Naive thymus-derived CD4-positive, alpha-beta T cell (primary cell): ENCODE measurements around the gene GALNT4. TPM values are rescaled to one million over a fixed set of nuclear protein-coding genes. Genes with fewer than 3 reads are reported as not detected.

Source experiments
- ATAC-seq: fragments of 150-1000 bp; cut with Tn5 transposase; 2 replicates; pipeline ENCODE4 v1.10.0; 2021; ENCODE audit warnings: mild to moderate bottlenecking, moderate library complexity
- CTCF ChIA-PET: fragments of 350-600 bp; sonication (Branson Sonifier 250); formaldehyde crosslinking; loops from one replicate; lab custom pipeline; 2021; ENCODE audit warnings: antibody characterized with exemption; lab: Charles Lee
- POLR2A ChIA-PET: fragments of 350-600 bp; sonication (Branson Sonifier 250); formaldehyde crosslinking; loops from one replicate; lab custom pipeline; 2021; ENCODE audit warnings: antibody characterized with exemption, inconsistent platforms; lab: Charles Lee
- DNase-seq, 9 donors: peaks; one replicate each; pipeline versions ENCODE4 v3.0.0 to v3.0.0-alpha.2; 2020 to 2022; ENCODE audit warnings: mixed read lengths in 1 of 9
- H3K27ac ChIP-seq: one replicate; pipeline ENCODE4 v1.7.0; 2013; ENCODE audit warnings: mild to moderate bottlenecking, low read depth, low read length, moderate library complexity
- H3K27me3 ChIP-seq, 2 donors: one replicate each; pipeline ENCODE4 v1.7.0; 2013; ENCODE audit warnings: low read length in 2 of 2, mild to moderate bottlenecking in 2 of 2, moderate library complexity in 2 of 2; ENCODE audit not compliant: control insufficient read depth in 2 of 2, insufficient read depth in 2 of 2
- H3K36me3 ChIP-seq, 3 experiments: 1 replicate in 2 of 3; 2 replicates in 1 of 3; pipeline ENCODE4 v1.7.0; 2013; ENCODE audit warnings: low read length in 3 of 3, mild to moderate bottlenecking in 3 of 3, moderate library complexity in 1 of 3; ENCODE audit not compliant: insufficient read depth in 3 of 3, control insufficient read depth in 2 of 3
- H3K4me1 ChIP-seq, 2 donors: one replicate each; pipeline ENCODE4 v1.7.0; 2013; ENCODE audit warnings: low read length in 2 of 2, mild to moderate bottlenecking in 2 of 2, moderate library complexity in 1 of 2; ENCODE audit not compliant: control insufficient read depth in 2 of 2, insufficient read depth in 2 of 2
- H3K4me3 ChIP-seq: 2 replicates; pipeline ENCODE4 v1.7.0; 2013; ENCODE audit warnings: mild to moderate bottlenecking, low read length
- H3K9me3 ChIP-seq, 3 experiments: 1 replicate in 2 of 3; 2 replicates in 1 of 3; pipeline ENCODE4 v1.7.0; 2013; ENCODE audit warnings: low read length in 3 of 3; ENCODE audit not compliant: control insufficient read depth in 2 of 3
- H3K27ac Mint-ChIP-seq, 9 donors: one replicate each; pipeline ENCODE4 v1.8.0; 2020 to 2022; ENCODE audit warnings: mixed read lengths in 9 of 9, mild to moderate bottlenecking in 8 of 9, moderate library complexity in 5 of 9, inconsistent platforms in 2 of 9
- H3K27me3 Mint-ChIP-seq, 5 donors: one replicate each; pipeline ENCODE4 v1.8.0; 2021 to 2022; ENCODE audit warnings: mixed read lengths in 5 of 5, mild to moderate bottlenecking in 1 of 5
- H3K36me3 Mint-ChIP-seq, 5 donors: one replicate each; pipeline ENCODE4 v1.8.0; 2020 to 2022; ENCODE audit warnings: mixed read lengths in 5 of 5, mild to moderate bottlenecking in 3 of 5, inconsistent platforms in 1 of 5
- H3K4me1 Mint-ChIP-seq, 7 donors: one replicate each; pipeline ENCODE4 v1.8.0; 2020 to 2022; ENCODE audit warnings: mixed read lengths in 7 of 7, mild to moderate bottlenecking in 3 of 7, inconsistent platforms in 1 of 7
- H3K4me3 Mint-ChIP-seq, 10 donors: one replicate each; pipeline ENCODE4 v1.8.0; 2020 to 2022; ENCODE audit warnings: mild to moderate bottlenecking in 10 of 10, mixed read lengths in 10 of 10, moderate library complexity in 6 of 10, inconsistent platforms in 2 of 10
- H3K9me3 Mint-ChIP-seq, 11 donors: one replicate each; pipeline ENCODE4 v1.8.0; 2020 to 2022; ENCODE audit warnings: mixed read lengths in 11 of 11, mild to moderate bottlenecking in 4 of 11, inconsistent platforms in 1 of 11, moderate library complexity in 1 of 11
- intact Hi-C, 2 donors: fragments of 100-400 bp; cut with micrococcal nuclease; formaldehyde crosslinking; loops; one replicate each; pipeline ENCODE4 v1.15.1; 2023
- polyA plus RNA-seq, 2 donors: library from polyadenylated mRNA; unstranded; fragments of 300-500 nt; fragmentation: Illumina TruSeq; gene quantifications; one replicate each; pipeline ENCODE4 v1.2.3, GENCODE V29; 2021
- total RNA-seq, 6 experiments: library from RNA in 5 of 6; stranded (reverse) in 5 of 6; gene quantifications; 1 replicate in 5 of 6; 2 replicates in 1 of 6; pipeline ENCODE4 v1.2.3 and lab custom pipeline; 2021 to 2026

GALNT4 gene
- total and polyA plus RNA-seq, 7 experiments from 2014 or later = 2.5 to 14.5 (median 6.7) TPM

DNA sequence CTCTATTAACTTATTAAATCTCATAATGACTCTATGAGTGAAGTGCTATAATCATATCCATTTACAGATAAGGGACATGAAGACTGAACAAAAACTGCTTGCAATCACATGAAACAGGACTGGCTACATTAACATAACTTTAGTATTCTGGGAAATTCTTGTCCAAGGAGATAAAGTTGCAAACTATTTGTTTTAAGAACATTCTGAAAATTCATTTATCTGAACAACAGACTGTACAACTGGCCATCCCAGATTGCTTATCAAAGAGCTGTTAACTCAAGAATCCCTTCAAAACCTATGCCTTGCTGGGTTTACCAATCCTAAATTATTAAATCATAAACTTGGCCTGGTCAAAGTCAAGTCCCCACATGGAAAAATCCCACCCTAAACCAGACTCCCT, 40.4 kb upstream of the GALNT4 start:
- no peak overlapping the region for H3K27ac ChIP-seq
- intact Hi-C loops = no loop called here
- DNase-seq (no peak), ATAC-seq (no peak)
- no peaks in the 10 kb centered on the region for H3K27me3 Mint-ChIP-seq
- H3K4me3 ChIP-seq = no peak overlapping the region
- ChIA-PET CTCF (interaction anchor here (1.0 kb wide), 1 partner anchor 24 kb away, joined by 3 read pairs; no protein-coding TSS in a partner anchor), POLR2A (no interaction called here)
- no peaks in the 10 kb centered on the region for H3K27me3 ChIP-seq
- no peaks in the 10 kb centered on the region for H3K36me3 ChIP-seq
- H3K27ac Mint-ChIP-seq = no peak overlapping the region
- H3K36me3 Mint-ChIP-seq = peaks cover 0 to 14% (median 3%) of the 10 kb centered on the region in 5 donors
- no peaks in the 10 kb centered on the region for H3K9me3 ChIP-seq
- no peak overlapping the region for H3K4me3 Mint-ChIP-seq
- H3K4me1 ChIP-seq = no peaks in the 10 kb centered on the region
- H3K9me3 Mint-ChIP-seq = no peaks in the 10 kb centered on the region
- peaks cover 0 to 9% (median 0%) of the 10 kb centered on the region in 7 donors for H3K4me1 Mint-ChIP-seq

DNA sequence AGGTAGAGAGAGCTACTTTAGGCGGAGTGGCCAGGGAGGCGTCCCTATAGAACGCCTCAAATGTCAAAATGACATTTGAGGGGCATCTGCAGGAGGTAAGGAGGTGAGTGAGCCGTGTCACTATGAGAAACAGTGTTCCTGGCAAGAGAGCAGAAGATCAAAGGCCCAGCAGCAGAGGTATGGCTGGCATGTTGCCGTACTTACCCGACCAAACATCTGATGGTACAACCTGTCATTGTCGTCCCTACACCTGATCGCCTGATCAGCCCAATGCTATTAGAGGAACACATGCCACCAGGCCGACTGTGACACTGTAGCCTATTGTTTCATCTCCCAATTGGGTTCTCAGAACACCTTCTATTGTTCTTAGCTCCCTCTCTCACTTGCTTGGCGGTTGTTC, 35.2 kb upstream of the GALNT4 start:
- H3K4me3 ChIP-seq = no peak overlapping the region
- no peak overlapping the region for H3K27ac ChIP-seq
- ChIA-PET CTCF (interaction anchor here (0.5 kb wide), 1 partner anchor 1769 kb away, joined by 3 read pairs; no protein-coding TSS in a partner anchor), POLR2A (no interaction called here)
- Mint-ChIP-seq H3K4me1 (peaks cover 0 to 1% (median 0%) of the 10 kb centered on the region in 7 donors), H3K36me3 (peaks cover 0 to 5% (median 3%) of the 10 kb centered on the region in 5 donors), H3K9me3 (no peaks in the 10 kb centered on the region), H3K4me3 (no peak overlapping the region), H3K27ac (no peak overlapping the region), H3K27me3 (peaks cover 0 to 4% (median 0%) of the 10 kb centered on the region in 5 donors)
- intact Hi-C loops = no loop called here
- H3K9me3 ChIP-seq = no peaks in the 10 kb centered on the region
- DNase-seq = no peak
- no peaks in the 10 kb centered on the region for H3K4me1 ChIP-seq
- ATAC-seq = no peak
- no peaks in the 10 kb centered on the region for H3K27me3 ChIP-seq
- no peaks in the 10 kb centered on the region for H3K36me3 ChIP-seq

DNA sequence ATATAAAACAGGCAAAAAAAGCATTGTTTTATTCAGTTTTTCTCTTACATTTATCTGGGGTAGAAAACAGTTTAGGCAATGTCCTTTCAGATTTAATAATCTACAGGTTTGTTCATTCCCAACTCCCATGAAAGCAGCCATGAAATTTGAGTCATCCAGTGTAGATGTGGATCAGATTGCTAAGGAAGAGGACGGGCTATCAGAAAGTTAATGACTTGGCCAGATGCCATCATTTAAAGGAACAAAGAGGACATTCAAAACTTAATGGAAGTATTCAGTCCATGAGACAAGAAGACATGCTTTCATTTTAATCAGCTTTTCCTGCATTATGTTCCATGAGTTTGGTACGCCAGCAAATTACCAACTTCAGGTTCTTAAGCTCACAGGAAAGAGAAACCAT, 32.4 kb upstream of the GALNT4 start:
- peaks cover 0 to 5% (median 0%) of the 10 kb centered on the region in 11 donors for H3K9me3 Mint-ChIP-seq
- Histone ChIP-seq H3K36me3 (no peaks in the 10 kb centered on the region), H3K27ac (no peak overlapping the region), H3K9me3 (no peaks in the 10 kb centered on the region), H3K27me3 (no peaks in the 10 kb centered on the region), H3K4me1 (no peaks in the 10 kb centered on the region), H3K4me3 (no peak overlapping the region)
- peaks cover 0 to 10% (median 4%) of the 10 kb centered on the region in 5 donors for H3K27me3 Mint-ChIP-seq
- ATAC-seq (no peak), DNase-seq (no peak)
- ChIA-PET CTCF (no interaction called here), POLR2A (no interaction called here)
- H3K4me3 Mint-ChIP-seq = no peak overlapping the region
- H3K36me3 Mint-ChIP-seq = peaks cover 3 to 9% (median 8%) of the 10 kb centered on the region in 5 donors
- H3K4me1 Mint-ChIP-seq = no peaks in the 10 kb centered on the region
- intact Hi-C loops = no loop called here
- no peak overlapping the region for H3K27ac Mint-ChIP-seq

DNA sequence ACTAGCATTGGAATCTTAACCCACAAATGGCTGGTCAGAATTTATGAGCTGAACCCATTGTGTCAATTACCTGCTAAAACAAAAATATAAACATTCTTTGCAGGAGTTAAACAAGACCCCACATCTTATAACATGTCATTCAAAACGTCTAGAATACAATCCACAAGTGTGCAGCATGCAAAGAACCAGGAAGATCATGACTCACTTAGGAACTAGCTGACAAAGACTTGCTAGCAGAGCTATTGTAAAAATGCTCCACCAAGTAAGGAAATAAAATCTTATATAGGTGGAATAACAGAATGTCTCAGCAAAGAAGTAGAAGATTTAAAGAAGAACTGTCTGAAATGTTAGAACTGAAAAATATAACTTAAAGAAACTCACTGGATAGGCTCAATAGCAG, 27.8 kb upstream of the GALNT4 start:
- intact Hi-C loops = no loop called here
- Mint-ChIP-seq H3K36me3 (peaks cover 2 to 10% (median 5%) of the 10 kb centered on the region in 5 donors), H3K9me3 (peaks cover 0 to 5% (median 0%) of the 10 kb centered on the region in 11 donors), H3K4me3 (no peak overlapping the region), H3K27ac (no peak overlapping the region), H3K27me3 (peaks cover 0 to 10% (median 4%) of the 10 kb centered on the region in 5 donors), H3K4me1 (no peaks in the 10 kb centered on the region)
- Histone ChIP-seq H3K4me3 (no peak overlapping the region), H3K27me3 (no peaks in the 10 kb centered on the region), H3K9me3 (no peaks in the 10 kb centered on the region), H3K36me3 (no peaks in the 10 kb centered on the region), H3K4me1 (no peaks in the 10 kb centered on the region), H3K27ac (no peak overlapping the region)
- ATAC-seq (no peak), DNase-seq (no peak)
- POLR2A ChIA-PET = no interaction called here
- CTCF ChIA-PET = interaction anchor here (1.2 kb wide), 1 partner anchor 9 kb away, joined by 4 read pairs; no protein-coding TSS in a partner anchor

DNA sequence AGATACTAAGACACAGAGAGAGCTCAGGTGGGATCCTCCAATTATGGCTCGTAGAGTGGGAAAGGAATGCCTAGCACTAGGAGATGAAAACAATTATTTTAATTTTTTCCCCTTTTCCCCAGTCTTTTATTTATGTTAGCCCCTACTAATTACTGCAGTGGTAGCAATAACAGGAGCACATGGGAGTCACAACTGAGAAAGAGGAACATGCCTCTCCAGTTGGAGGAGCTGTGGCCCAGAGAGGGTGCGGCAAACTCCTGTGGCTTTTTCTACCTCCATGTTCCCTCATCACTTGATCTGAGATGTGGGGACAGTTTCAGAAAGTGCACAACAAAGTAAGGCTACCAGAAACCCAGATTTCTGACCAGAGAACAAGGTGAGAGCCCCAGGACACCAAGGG, 27.2 kb upstream of the GALNT4 start:
- CTCF ChIA-PET = interaction anchor here (1.2 kb wide), 1 partner anchor 9 kb away, joined by 4 read pairs; no protein-coding TSS in a partner anchor
- Histone ChIP-seq H3K4me3 (no peak overlapping the region), H3K4me1 (no peaks in the 10 kb centered on the region), H3K27ac (no peak overlapping the region), H3K27me3 (no peaks in the 10 kb centered on the region), H3K36me3 (no peaks in the 10 kb centered on the region), H3K9me3 (no peaks in the 10 kb centered on the region)
- Mint-ChIP-seq H3K36me3 (peaks cover 2 to 10% (median 5%) of the 10 kb centered on the region in 5 donors), H3K27me3 (peaks cover 0 to 14% (median 4%) of the 10 kb centered on the region in 5 donors), H3K4me1 (no peaks in the 10 kb centered on the region), H3K4me3 (no peak overlapping the region), H3K27ac (no peak overlapping the region), H3K9me3 (peaks cover 0 to 5% (median 0%) of the 10 kb centered on the region in 11 donors)
- no peak for ATAC-seq
- intact Hi-C loops = no loop called here
- POLR2A ChIA-PET = interaction anchor here (0.6 kb wide), 1 partner anchor 375 kb away, joined by 3 read pairs; no protein-coding TSS in a partner anchor
- DNase-seq = no peak

DNA sequence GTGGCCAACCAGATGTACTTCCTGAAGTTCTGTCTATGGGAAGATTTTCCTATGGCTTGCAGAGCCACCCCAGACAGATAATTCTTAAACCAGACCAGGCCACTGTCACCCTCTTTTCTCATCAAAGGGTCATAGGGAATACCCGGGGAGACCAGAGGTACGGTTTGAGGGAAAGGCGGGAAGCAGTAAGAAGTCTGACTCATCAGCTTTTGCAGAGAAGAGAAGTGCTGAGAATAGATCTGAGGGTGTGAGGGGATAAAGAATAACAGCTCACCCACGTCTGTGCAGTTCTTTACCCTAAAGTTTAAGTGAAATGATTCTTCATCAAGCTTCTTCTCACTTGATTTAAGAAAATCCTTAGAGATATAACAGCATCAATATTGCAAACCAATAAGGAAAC, 22.5 kb upstream of the GALNT4 start:
- H3K9me3 ChIP-seq = no peaks in the 10 kb centered on the region
- no peaks in the 10 kb centered on the region for H3K27me3 ChIP-seq
- ATAC-seq (no peak), DNase-seq (no peak)
- peak overlapping the region in 1 of 10 donors; percentile 54 for H3K4me3 Mint-ChIP-seq
- no peak overlapping the region for H3K27ac ChIP-seq
- no peaks in the 10 kb centered on the region for H3K4me1 ChIP-seq
- no peak overlapping the region for H3K4me3 ChIP-seq
- peaks cover 0 to 5% (median 0%) of the 10 kb centered on the region in 5 donors for H3K27me3 Mint-ChIP-seq
- H3K27ac Mint-ChIP-seq = no peak overlapping the region
- peaks cover 0 to 3% (median 0%) of the 10 kb centered on the region in 5 donors for H3K36me3 Mint-ChIP-seq
- ChIA-PET CTCF (interaction anchor here (0.8 kb wide), 3 partner anchors 8 to 556 kb away, joined by 3 read pairs; no protein-coding TSS in a partner anchor), POLR2A (no interaction called here)
- peaks cover 5 to 9% (median 6%) of the 10 kb centered on the region in 7 donors for H3K4me1 Mint-ChIP-seq
- no peaks in the 10 kb centered on the region for H3K36me3 ChIP-seq
- intact Hi-C loops = loop anchor here (10.0 kb wide), 3 partner anchors 318 to 1778 kb away; no protein-coding TSS in a partner anchor
- peaks cover 0 to 1% (median 0%) of the 10 kb centered on the region in 11 donors for H3K9me3 Mint-ChIP-seq
